NCI-H345 treated with DMSO at 0.1 percent for 48 hours (cell line): ENCODE measurements around the gene TAF13.

Experiments
- DNase-seq: peaks from one replicate; lab custom pipeline; 2025; ENCODE audit not compliant: unreplicated experiment; lab: John Stamatoyannopoulos, UW

TAF13 gene

GRCh38 chr1:109075531-109076490, at the start of gene TAF13:
TSS of gene TAF13 (minus strand) at chr1:109076003. CDS start at chr1:109075947, 56 bp downstream.
- DNase-seq, result peak; percentile 94

- DNase-seq, result no peak
Measured at GRCh38 chr1:109120356-109120755, 44.6 kb upstream of the TAF13 start.

GRCh38 chr1:109118089-109118488, 42.3 kb upstream of the TAF13 start:
- no peak for DNase-seq

GRCh38 chr1:109116286-109116685, 40.5 kb upstream of the TAF13 start:
- DNase-seq, result peak; percentile 70

DNA sequence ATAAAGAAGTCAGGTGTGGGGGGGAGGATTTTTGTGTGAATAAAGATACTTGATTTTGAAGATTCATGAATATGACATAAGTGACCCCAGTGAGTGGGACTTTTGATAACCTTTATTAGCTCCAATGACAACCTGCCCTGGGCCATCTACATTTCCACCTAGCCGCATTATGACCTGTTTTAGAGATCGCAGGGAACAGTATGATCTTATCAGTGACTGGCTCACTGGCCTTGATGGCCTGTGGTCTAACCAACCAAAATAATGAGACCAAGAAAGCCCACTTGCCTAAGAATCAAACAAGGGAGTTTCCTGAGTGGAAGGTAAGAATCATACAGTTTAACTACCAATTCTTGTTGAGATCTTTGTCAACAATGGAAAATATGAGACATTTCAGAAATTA, 39.9 kb upstream of the TAF13 start:
- DNase-seq, result no peak

- DNase-seq, result peak; percentile 44
Measured at GRCh38 chr1:109114342-109114674, 38.5 kb upstream of the TAF13 start.

GRCh38 chr1:109113590-109114341, 38.0 kb upstream of the TAF13 start, which contains the start of gene ELAPOR1:
TSS of gene ELAPOR1 (plus strand) at chr1:109114115. CDS start at chr1:109114184, 69 bp downstream.
- DNase-seq, result peak; percentile 71

DNA sequence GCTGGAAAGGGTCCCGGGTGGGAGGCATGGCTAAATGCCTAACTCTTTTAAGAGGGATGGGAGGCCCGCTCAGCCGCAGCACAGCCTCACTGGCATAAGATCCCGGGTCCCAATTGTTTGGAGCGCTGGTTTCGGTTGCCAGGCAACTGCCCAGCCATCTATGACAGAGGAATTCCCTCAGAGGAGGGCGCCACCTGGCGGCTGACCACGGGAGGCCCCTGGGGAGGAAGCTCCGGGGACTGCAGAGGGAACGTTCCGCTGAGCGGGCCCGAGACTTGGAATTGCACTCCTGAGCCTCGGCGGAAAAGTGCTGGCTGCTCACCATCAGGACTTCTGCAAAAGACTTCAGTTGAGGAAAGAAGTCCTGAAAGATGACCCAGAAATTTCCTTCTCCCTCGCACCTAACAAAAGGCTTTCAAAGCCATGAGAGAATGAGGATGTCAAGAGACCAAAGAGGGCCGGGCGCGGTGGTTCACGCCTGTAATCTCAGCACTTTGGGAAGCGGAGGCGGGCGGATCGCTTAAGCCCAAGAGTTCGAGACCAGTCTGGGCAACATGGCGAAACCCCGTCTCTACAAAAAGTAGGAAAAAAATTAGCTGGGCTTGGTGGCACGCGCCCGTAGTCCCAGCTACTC, 37.0 kb upstream of the TAF13 start:
- peak; percentile 93 for DNase-seq

GRCh38 chr1:109112056-109112651, 36.4 kb upstream of the TAF13 start:
- DNase-seq, result no peak

- DNase-seq, result no peak
Measured at GRCh38 chr1:109111386-109112055, 35.7 kb upstream of the TAF13 start.

DNA sequence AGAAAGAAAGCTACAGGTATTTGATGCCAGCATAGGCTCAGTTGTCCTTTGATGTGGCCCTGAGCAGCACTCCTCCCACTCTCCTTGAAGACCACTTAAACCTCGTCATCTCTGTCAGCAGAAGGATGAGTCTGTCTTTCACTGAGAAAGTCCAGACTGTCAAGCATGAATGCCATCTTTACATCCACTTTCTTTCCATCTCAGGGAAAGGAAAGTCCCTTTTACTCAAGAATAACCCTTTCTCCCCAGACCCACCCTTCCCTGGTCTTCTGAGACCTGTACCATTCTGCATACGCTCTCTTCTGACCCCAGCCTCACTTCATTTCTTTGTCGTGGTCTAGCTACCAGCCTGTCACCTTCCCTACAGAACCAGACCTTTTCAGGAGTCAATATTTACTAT, 34.1 kb upstream of the TAF13 start:
- no peak for DNase-seq

GRCh38 chr1:109107785-109108184, 32.0 kb upstream of the TAF13 start:
- DNase-seq, result no peak

DNA sequence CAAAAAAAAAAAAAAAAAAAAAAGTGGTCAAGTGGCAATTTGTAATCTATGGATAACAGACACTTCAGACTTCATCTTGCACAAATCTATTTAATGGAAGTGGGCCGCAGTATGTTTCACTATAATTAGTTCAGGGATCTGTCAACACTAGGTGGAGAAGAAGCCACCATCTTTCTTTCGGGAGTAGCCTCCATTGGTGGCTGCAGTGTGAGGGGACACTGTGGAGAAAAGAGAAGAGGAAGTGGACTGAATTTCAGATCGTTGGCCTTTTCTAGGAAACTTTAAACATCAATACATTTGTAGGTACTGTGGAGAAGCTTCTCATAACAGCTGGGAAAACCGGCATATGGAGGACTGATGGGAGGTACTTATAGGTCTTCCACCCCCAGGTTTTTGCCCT, 30.1 kb upstream of the TAF13 start:
- DNase-seq, result no peak

- DNase-seq, result no peak
Measured at GRCh38 chr1:109104364-109105151, 28.8 kb upstream of the TAF13 start.

DNA sequence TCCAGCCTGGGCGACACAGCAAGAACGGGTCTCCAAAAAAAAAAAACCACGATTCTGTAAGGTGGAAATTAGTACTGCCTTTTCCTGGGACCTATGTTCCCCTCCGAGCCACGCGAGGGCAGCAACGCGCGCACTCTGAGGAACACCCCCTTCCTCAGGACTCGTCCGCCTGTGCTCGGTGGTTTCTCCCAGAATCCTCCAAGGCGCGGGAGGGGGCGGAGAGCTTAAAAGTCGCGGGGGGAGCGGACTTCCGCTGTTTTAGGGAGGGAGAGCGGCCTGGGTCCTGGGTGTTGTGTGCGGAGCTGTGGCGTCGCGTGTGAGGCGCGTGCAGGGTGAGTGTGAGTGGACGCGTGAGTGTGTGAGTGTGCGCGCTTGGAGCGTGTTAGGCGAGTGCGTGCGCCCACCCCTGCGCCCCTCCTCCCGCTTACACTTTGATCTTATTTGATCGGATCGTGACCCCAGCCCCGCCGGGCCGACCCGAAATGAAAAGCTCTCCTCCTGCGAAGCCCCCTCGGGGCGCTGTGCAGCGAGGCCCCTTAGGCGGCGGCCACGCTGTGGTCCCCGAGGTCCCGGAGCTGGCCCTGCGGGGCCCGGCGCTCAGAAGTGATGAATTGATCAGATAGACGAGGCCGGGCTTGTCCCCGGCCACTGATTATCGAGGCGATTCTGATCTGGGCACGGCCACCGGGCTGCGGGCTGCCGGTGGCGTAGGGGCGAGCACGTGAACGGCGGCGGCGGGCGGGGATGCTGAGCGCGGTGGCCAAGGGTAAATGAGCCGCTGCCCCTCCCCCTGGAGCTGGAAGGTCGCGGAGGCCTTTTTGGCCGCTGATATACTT, 24.4 kb upstream of the TAF13 start:
- peak; percentile 90 for DNase-seq

- DNase-seq, result no peak
Measured at GRCh38 chr1:109096120-109096519, 20.3 kb upstream of the TAF13 start.

GRCh38 chr1:109095631-109096030, 19.8 kb upstream of the TAF13 start:
- no peak for DNase-seq

GRCh38 chr1:109094871-109095270, 19.1 kb upstream of the TAF13 start:
- no peak for DNase-seq

DNA sequence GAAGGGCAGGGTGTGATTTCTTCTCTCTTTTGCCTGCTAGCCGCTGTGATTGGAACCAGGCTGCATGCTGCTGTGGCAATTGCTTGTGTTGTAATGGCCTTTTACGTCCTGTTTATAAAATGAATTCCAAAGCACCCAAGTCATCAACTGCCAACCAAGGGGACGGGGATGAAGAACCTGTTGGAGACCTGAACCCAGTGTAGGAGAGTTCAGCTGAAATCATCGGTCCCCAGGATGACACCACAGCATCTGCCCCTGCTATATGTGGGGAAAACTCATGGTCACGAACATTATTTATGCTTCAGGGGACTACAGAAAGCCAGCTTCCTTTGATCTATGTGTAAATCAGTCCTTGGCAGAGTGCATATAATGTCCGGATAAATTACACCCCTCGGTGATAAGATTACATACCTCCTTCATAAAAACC, 18.6 kb upstream of the TAF13 start:
- DNase-seq, result no peak
